Activated CD4-positive, alpha-beta T cell treated with anti-CD3 and anti-CD28 coated beads for 24 hours (primary cell): ENCODE results near the gene SLC49A4.

Source experiments
- DNase-seq, 2 donors: peaks; one replicate each; pipeline ENCODE4 v3.0.0-alpha.2; 2020; ENCODE audit warnings: low read depth in 2 of 2

Gene SLC49A4

DNA sequence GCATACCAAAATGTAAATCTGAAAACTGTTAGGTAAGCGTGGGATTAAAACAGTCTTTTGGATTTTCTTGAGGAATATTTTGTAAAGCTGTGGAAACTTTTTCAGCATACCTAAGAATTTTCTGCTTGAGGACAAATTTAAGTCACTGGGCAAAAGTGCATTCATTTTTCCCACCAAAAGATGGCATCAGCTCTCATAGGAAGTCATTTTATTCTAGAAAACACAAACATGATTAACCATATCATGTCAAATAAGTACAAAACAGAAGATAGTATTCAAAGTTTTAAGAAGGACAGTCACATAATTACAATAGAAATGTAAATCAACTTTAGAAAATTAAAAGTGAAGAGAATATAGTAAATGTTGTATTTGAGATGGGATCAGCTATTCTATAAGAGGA lies 63.5 kb downstream of the SLC49A4 start:
- no peak for DNase-seq

DNA sequence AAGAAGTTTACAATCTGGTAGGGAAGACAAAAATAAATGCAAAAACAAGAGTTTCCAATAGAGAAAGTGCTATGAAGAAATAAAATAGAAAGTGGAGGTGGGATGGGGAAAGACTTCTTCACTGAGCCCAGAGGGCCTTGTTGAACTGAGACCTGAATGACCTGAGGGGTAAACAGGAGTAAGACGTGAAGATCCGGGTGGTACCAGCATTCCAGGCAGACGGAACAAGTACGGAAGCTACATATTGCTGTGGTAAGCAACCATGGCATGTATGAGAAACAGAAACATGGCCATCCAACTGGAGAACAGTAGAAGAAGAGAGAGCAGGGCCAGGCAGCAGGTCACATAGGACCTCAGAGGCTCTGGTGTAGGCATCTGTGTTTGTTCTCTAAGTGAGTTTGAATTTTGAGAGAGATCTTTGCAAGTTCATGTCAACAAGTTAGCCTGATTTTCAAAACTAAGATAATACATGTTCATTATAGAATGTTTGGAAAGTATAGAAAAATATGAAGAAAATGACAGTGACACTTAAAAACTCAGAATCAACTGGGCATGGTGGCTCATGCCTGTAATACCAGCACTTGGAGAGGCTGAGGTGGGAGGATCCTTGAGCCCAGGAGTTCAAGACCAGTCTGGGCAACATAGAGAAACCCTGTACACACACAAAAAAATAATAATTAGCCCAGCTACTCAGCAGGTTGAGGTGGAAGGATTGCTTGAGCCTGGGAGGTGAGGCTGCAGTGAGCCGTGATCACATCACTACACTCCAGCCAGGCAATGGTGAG lies 64.3 kb downstream of the SLC49A4 start:
- DNase-seq: no peak

DNA sequence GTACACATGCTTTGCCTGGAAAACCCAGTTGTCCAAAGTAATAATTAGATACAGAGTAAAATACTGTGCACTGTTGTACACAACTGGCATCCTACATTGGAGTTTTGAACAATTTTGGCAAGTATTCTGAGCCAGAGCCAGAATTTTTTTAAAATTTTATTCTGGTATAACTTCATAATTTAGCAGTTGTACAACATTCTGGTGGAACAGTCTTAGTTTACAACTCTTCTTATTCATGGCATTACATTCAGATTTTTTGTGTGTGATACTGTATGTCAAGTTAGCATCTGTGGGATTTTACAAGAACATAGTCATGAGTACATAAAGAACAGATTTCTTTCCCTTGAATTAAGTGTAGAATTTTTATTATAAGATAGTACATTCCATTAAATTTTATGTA lies 67.5 kb downstream of the SLC49A4 start:
- no peak for DNase-seq

DNA sequence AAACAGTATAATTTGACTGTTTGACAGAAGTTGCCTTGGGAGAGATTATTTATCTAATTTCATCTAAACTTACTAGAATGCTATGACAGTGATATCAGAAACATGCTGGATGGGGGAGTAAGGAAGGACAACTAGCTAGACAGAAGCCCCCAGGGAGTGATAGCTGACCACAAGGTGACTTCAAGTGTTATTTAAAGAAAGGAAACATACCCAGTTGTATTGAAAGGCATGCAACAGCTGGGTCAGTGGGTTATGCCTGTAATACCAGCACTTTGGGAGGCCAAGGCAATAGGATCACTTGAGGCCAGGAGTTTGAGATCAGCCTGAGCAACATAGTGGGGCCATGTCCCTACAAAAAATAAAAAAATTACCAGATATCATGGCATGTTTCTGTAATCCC lies 69.6 kb downstream of the SLC49A4 start:
- DNase-seq: no peak

DNA sequence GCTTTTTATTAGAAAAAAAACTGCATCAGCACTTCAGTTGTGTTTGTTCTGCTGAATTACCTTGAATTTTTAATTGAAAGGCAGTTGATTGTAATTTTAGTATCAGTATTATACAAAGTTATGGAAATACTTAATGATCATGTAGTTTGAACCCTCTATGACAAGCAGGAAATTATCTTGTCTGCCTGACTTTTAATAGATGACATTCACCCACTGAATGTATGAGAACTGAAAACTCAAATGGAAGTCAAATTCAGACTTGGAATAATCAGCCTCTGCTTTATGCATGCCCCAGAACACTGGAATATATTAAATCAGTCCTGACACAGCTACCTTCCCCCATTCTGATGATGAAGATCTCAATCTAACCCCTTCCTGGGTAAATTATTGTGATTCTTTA lies 73.5 kb downstream of the SLC49A4 start:
- no peak for DNase-seq

DNA sequence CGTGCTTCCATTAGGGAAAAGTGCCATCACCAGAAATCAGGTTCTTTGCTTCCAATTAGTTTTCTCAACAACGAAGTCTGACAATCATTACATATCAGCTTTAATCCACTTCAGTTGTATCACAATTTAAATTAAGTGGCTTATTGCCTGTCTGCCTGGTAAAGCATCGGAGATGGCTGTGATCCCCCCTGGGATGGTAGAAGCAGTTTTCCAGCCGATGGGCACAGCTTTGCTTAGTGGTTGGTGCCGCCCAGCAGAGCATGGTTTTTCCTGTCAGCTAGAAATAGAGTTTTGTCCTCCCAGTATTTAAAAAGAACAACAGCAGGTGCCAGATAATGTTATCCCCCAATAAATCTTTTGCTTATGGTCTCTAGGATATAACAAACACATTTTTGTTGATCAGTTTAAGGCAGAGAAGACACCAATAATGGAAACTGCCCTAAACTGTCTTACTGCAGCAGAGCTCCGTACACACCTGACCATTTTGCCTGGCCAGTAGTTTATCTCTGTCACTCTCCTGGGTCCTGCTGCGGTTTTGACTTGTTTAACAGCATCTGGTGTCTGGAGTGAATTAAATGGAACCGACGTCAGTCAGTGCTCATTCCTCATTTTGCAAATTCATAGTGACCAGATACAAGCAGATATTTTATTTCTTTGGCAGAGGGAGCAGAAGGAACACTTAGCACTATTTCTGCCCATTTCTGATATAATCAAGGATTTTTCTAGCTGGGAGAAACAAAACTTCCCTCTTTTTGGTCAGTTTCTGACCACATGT lies 79.1 kb downstream of the SLC49A4 start:
- DNase-seq: no peak

DNA sequence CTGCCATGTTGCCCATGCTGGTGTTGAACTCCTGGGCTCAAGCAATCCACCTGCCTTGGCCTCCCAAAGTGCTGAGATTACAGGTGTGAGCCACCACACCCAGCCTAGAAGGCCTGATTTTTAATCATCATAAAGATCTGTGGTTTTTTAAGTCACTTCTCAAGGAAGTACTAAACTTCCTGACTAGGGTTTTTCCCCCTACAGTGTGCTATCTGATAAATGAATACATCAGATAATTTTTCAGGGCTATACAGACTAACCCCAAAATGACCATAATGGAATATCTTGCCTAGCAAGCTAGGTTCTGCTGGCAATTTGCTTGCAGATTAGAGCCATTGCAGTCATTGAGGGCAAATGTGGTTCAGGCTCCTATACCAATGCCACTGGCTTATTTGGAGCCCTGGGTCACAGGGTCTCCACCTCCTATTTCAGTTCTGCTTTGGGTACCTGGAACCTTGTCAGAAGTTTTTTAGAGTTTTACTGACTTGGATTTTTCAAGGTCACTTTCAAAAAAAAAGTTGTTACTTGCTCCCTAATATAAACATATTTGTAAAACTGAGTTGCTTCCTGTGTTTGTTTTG lies 80.8 kb downstream of the SLC49A4 start:
- DNase-seq: no peak

DNA sequence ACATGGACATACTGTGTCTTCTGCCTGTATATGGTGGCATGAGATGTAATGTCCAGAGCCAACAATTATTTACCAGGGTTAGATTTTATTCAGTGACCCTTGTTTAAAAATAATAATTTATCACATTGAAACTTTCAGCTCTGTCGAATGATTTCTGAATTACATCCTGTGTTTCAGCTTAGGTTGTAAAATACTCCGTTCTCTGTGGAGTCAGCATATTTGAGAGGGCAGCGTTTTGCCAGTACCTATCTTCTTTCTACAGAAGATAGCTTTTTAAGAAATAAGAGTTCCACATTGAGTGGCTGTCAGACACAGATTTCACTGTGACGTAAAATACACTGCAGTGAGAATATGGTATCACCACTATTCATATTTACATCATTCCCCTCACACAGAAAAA lies 85.3 kb downstream of the SLC49A4 start:
- DNase-seq: no peak

DNA sequence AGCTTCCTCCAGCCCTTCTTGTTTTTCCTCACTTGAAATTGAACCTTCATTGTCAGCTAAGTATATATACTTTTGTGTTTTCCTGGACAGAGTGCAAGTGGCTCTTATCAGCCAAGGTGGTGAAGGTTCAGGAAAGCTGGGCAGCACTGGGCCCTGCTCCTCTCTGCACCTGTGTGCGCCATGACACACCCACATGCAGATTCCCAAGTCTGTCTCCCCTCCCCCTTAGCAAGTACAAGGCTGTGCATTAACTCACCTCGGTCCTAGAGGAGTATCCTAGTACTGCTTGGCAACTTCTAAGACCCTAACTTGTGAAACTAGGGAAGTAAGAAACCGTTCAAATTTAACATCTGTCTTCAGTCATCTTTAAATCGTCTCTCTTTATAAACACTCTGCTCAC lies 85.8 kb downstream of the SLC49A4 start:
- no peak for DNase-seq

DNA sequence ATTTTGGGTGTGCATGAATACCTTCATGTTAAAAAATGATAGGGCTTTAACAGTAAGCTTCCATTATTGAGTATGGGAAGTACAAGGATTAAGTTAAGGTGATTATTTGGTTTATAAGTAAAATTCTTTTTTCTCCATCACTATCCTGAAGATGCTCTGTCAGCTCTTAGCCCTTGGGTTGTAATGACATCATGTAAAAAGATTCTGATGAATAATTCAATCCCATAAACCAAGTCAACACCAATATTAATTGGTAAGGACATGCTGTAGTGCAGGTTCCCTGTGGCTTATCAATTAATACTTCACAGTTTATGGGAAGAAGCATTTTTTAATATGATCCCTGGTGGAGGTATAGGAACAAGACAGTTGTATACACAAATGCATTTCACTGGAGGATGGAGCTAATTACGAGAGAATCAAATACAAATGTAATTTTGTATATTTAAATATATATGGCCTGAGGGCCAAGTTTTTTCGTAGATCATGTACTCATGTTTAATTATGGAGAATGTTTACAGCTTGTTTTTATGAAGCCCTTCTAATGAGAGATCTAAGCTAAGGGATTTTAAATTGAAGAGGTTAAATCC lies 87.6 kb downstream of the SLC49A4 start:
- DNase-seq: no peak

DNA sequence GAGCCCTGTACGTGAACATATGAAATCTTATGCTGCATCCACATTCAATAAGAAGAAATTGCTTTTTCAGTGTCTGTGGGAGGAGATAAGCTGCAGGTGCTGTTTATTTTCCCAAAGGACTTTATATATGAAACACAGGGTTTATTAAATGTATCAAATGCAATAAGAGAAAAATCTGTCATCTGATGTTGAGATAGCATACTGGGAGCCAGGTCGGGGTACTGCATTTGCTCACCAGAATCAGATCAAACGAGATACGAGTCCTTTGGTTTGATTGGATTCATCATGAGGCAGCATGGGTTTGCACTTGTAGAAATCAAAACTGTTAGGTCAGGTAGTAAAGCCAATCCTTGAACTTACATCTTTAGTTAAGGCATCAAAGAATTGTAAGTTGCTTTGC lies 91.4 kb downstream of the SLC49A4 start:
- DNase-seq: no peak

DNA sequence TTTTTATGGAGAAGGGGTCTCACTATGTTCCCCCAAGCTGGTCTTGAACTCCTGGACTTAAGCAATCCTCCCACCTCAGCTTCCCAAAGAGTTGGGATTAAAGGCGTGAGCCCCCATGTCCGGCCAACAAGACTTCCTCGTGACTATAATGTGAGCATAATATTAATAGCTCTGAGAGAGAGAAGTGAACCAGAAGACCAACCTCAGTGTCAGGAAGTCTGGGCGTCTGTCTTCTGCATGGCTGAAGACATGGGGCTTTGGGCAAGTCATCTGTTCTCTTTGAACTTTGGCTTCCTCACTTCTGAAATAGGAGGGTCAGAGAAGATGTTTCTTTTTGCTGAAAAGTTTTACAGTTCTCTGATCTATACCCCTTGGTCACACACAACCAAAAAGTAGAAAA lies 92.1 kb downstream of the SLC49A4 start:
- DNase-seq: no peak

DNA sequence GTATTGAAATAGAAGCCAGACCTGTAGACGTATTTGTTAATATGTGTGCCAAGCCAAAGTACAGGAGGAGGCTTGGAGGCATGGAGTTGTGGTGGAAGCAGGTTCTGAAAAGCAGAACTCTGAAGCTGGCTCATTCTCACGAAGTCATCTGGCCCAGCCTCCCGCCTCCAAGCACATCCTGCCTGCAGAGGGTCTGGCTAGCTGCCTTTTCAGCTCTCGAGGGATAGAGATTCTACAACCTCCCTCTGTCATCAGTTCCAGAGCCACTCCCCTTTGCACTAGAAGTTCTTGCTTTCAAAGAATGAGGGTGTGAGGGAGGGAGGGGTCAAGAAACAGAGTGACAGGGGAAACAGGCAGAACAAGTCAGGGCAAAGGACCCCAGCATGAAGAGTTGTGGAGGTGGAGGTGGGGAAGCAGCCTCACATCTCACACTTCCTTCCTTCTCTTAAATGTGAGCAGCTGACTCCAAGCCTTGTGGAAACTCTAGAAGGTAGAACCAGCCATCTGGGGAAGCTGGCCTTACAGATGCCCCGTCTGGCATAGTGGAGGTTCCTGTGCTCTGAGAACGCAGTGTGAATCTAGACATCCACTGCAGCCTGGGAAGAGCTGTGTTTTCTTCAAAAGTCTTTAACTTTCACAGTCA lies 95.3 kb downstream of the SLC49A4 start:
- DNase-seq: no peak

DNA sequence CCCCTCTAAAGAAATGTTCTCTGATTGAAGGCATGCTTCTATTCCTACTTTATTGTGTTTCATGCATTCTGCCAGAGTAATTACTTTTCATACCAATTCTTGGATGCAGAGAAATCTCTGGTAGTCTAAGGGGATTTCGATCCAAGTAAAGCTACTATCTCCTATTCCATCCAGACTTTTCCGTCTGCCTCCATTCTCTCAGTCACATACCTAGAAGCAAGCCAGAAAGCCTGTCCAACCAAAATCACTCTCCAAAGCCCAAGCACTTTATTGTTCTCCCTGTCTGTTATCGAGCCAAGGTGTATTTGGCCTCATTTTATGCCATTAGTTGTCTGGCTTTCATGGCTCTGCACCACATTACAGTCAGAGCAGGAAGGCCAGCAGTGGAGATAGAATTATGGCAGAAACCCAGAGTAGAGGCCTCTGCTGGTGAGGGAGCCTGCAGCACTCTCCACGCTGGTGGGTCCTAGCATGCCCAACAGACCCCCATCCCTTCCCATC lies 95.9 kb downstream of the SLC49A4 start:
- no peak for DNase-seq

DNA sequence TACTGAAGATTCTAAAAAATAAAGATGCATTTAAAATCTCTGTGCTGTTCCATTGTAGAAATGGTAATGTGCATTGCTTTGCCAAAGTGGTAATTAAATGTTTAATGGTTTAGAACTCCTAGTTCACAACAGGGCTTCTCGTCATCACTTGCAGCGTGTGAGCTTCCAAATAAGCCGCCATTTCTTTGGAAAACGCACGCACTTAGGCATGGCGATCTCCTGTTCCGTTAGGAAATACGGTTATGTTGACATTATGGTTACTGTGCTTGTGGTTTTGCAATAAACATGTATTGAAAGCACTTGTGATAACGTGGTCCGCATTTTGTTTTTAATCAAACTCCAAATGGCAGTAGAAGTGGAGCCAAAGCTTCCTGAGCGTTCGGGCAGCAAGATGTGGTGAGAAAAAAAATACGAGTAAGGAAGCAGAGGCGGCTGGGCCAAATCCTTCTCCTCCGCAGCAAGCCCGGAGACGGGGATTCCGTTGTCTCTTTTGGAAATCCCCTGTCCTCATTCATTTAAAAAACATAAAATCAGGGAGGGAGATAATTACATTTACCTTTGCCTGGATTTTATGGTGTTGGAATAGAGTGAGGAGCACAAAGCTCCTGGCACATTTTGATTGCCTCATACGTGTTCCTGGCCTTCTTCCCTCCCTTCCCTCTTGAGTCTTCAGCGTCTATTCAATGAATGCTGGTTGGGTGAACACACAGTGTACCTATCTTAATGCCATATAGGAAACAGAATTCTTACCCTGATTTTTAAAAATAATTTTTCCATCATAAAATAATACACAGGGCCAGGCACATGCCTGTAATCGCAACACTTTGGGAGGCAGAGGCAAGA lies 97.5 kb downstream of the SLC49A4 start:
- DNase-seq: no peak

DNA sequence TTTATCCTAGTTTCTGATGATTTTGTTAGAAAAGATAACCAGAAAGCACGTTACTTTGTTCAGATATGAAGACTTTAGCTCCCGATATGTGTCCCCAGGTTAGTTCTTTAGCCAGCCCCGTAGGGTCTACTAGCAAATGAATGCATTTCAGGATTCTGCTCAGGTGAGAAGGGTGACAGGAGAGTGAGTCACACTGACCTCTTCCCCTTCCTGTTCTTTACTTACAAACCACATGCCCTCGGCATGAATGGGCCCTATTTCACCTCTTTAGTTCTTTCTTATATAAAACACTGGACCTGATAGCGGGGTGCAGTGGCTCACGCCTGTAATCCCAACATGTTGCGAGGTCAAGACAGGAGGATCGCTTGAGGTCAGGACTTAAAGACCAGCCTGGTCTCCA lies 98.4 kb downstream of the SLC49A4 start:
- no peak for DNase-seq

DNA sequence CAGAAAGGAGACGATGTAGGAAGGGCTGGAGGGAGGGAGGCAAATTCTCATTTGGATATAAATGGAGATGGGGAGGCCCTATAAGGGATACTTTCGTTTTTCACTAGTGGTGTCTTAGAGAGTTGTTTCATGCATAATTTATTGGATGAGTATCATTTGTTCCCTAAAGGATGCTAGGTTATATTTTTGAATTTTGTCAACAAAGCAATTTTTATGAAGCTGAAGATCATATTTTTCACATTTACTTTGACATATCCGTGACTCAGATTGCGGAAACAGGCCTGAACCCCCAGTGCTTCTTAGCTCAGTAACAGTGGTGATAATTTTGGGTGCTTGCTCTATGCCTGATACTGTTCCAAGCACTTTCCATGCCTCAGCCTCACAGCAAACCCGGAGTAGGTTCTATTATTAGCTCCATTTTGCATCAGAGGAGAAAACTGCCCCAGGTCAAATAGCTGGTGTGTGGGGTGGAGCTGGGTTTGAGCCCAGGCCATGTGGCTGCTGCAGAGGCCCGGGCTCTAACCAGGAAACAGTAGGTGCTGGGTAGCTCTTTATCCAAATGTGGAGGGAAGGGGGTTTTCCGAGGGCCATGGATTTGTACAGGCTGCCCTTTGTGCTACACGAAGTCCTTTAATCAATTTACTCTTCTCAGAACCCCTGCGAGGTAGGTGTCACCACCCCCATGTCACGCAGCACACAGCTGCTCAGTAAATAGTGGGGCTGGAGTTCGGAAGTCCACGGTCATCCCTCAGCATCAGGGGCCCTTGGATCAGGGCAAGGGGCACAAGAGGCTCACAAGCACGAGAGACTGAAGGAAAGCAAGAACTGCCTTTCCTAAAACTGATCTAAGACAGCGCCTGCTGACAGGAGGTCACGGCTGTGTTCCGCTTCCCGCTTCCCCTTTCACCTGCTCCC lies 99.1 kb downstream of the SLC49A4 start:
- DNase-seq: no peak

DNA sequence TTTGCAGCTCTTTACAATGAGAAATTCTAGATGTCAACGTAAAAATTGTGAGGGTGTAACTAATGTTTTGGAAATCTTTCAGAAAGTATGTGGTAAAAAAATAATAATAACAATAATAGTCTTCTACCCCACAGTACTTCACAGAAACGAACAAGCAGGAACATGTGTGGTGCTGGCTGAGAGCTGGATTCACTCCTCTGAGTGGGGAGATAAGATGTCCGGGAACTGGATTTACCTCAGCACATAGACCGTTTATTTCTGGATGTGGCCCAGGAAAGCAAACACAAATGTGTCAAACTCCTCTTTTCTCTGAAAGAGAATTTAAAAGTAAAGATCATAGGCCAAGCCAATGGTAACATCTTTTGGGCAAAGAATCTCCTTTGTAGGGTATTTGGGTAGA lies 103.4 kb downstream of the SLC49A4 start:
- no peak for DNase-seq

DNA sequence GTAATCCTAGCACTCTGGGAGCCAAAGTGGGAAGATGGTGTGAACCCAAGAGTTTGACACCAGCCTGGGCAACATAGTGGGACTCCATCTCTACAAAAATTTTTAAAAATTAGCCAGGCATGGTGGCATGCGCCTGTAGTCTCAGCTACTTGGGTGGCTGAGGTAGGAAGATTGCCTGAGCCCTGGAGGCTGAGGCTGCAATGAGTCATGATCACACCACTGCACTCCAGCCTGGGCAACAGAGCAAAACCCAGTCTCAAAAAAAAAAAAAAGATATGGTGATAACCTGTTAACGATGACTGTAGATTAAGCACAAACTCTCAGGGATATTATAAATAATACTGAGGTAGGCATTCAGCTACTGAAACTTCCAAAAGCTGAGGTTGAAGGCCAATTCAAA lies 107.5 kb downstream of the SLC49A4 start:
- DNase-seq: no peak

DNA sequence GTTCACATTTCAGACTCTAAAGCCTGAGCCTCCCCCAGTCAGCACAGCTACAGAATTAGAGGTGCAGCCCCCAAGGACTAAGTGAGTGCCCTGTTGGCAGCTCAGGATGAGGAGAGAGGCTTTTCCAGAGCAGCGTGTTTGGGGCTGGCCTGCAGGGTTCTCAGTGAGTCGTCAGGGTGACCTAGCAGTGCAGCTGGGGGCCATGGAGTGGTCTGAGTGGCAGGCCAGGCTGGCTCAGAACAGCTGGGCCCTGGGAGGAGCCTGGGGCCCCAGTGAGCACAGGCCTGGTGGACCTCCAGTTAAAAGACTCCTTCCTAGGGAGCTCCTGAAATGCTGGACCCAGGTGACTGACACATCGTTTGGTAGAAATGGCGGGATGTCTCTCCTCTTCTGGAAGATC lies 108.3 kb downstream of the SLC49A4 start:
- DNase-seq: no peak
